OCI-LY3 (cell line): ENCODE measurements around the gene POM121L2.
"Not testable (repeated sequence)": the region's sequence is repeated elsewhere in the genome, so short reads cannot be mapped to it uniquely, and the experiment has no call there.

Experiments used
- H2AFZ ChIP-seq: fragments of 200-600, 300-600 bp; shearing (Covaris generic); 2 replicates; pipeline ENCODE4 v1.6.0; 2014; ENCODE audit warnings: antibody characterized with exemption, low read depth, low read length
- H3K27ac ChIP-seq: fragments of 200-600, 300-600 bp; sonication (generic); 2 replicates; pipeline ENCODE4 v1.5.1; 2014; ENCODE audit warnings: mild to moderate bottlenecking, low read length, moderate library complexity, mixed read lengths
- H3K27me3 ChIP-seq: fragments of 200-600, 300-600 bp; sonication (generic); 2 replicates; pipeline ENCODE4 v1.6.1; 2014; ENCODE audit warnings: low read depth, low read length, mixed read lengths
- H3K36me3 ChIP-seq: fragments of 200-600, 300-600 bp; sonication (generic); replicated peaks from 2 replicates; pipeline ENCODE3; 2014; ENCODE audit warnings: low read depth, low read length, mixed read lengths
- H3K4me1 ChIP-seq: fragments of 300-600, 200-600 bp; sonication (generic); 2 replicates; pipeline ENCODE4 v1.6.1; 2014; ENCODE audit warnings: low read length, mixed read lengths
- H3K4me2 ChIP-seq: fragments of 200-600, 300-600 bp; sonication (generic); 2 replicates; pipeline ENCODE4 v1.6.1; 2014; ENCODE audit warnings: low read length, mixed read lengths
- H3K4me3 ChIP-seq: fragments of 300-600, 200-600 bp; sonication (generic); 2 replicates; pipeline ENCODE4 v1.5.1; 2014; ENCODE audit warnings: antibody characterized with exemption, mild to moderate bottlenecking, low read length, moderate library complexity
- H3K79me2 ChIP-seq: fragments of 300-600, 200-600 bp; shearing (Covaris generic); 2 replicates; pipeline ENCODE4 v1.6.1; 2014; ENCODE audit warnings: mild to moderate bottlenecking, low read length, mixed read lengths
- H3K9ac ChIP-seq: fragments of 300-600, 200-600 bp; shearing (Covaris generic); 2 replicates; pipeline ENCODE4 v1.6.0; 2014; ENCODE audit warnings: mild to moderate bottlenecking, low read length, moderate library complexity
- H3K9me3 ChIP-seq: fragments of 200-600, 300-600 bp; shearing (Covaris generic); 2 replicates; pipeline ENCODE4 v1.6.1; 2014; ENCODE audit warnings: low read length, mixed read lengths; ENCODE audit not compliant: insufficient read depth
- H4K20me1 ChIP-seq: fragments of 200-600, 300-600 bp; sonication (generic); 2 replicates; pipeline ENCODE4 v1.6.1; 2016; ENCODE audit warnings: low read length, mixed read lengths; ENCODE audit not compliant: insufficient read depth
- CTCF ChIP-seq: fragments of 200-600, 300-600 bp; sonication (generic); IDR thresholded peaks from 2 replicates; pipeline ENCODE4 v1.5.1; 2014; ENCODE audit warnings: antibody characterized with exemption, low read length, low read depth
- EZH2phosphoT487 ChIP-seq: fragments of 200-600 bp; shearing (Covaris generic); IDR thresholded peaks from 2 replicates; pipeline ENCODE4 v1.6.1; 2018; ENCODE audit warnings: antibody characterized with exemption, mixed run types, low read depth

The POM121L2 gene

GRCh38 chr6:27275025-27275956 is 36.8 kb downstream of the POM121L2 start:
- no peak overlapping the region for H2AFZ ChIP-seq
- H3K9ac ChIP-seq, result no peak overlapping the region
- TF ChIP-seq EZH2phosphoT487, result no peak
- TF ChIP-seq CTCF, result no peak
- H3K9me3 ChIP-seq, result no peaks in the 10 kb centered on the region
- H3K79me2 ChIP-seq, result no peaks in the 10 kb centered on the region
- H3K4me2 ChIP-seq, result no peak overlapping the region
- H3K4me1 ChIP-seq, result no peaks in the 10 kb centered on the region
- no peaks in the 10 kb centered on the region for H3K27me3 ChIP-seq
- H3K4me3 ChIP-seq, result no peak overlapping the region
- no peaks in the 10 kb centered on the region for H4K20me1 ChIP-seq
- H3K27ac ChIP-seq, result no peak overlapping the region
- H3K36me3 ChIP-seq, result no peaks in the 10 kb centered on the region

GRCh38 chr6:27273783-27274182 is 38.3 kb downstream of the POM121L2 start:
- no peaks in the 10 kb centered on the region for H3K9me3 ChIP-seq
- TF ChIP-seq CTCF (no peak), EZH2phosphoT487 (no peak)
- no peaks in the 10 kb centered on the region for H4K20me1 ChIP-seq
- no peaks in the 10 kb centered on the region for H3K4me1 ChIP-seq
- H3K27me3 ChIP-seq, result no peaks in the 10 kb centered on the region
- no peak overlapping the region for H3K4me3 ChIP-seq
- H3K27ac ChIP-seq, result no peak overlapping the region
- H3K4me2 ChIP-seq, result no peak overlapping the region
- no peaks in the 10 kb centered on the region for H3K79me2 ChIP-seq
- no peaks in the 10 kb centered on the region for H3K36me3 ChIP-seq
- no peak overlapping the region for H3K9ac ChIP-seq
- H2AFZ ChIP-seq, result no peak overlapping the region

- no peaks in the 10 kb centered on the region for H3K79me2 ChIP-seq
- no peaks in the 10 kb centered on the region for H3K36me3 ChIP-seq
- H4K20me1 ChIP-seq, result no peaks in the 10 kb centered on the region
- H3K4me3 ChIP-seq, result no peak overlapping the region
- H3K27me3 ChIP-seq, result no peaks in the 10 kb centered on the region
- H2AFZ ChIP-seq, result no peak overlapping the region
- TF ChIP-seq CTCF (no peak), EZH2phosphoT487 (no peak)
- no peaks in the 10 kb centered on the region for H3K9me3 ChIP-seq
- no peaks in the 10 kb centered on the region for H3K4me1 ChIP-seq
- no peak overlapping the region for H3K9ac ChIP-seq
- H3K27ac ChIP-seq, result no peak overlapping the region
- H3K4me2 ChIP-seq, result no peak overlapping the region
Observed at GRCh38 chr6:27268803-27269202, 43.3 kb downstream of the POM121L2 start.

- no peak overlapping the region for H3K4me2 ChIP-seq
- no peak overlapping the region for H3K9ac ChIP-seq
- no peaks in the 10 kb centered on the region for H3K4me1 ChIP-seq
- H3K4me3 ChIP-seq, result no peak overlapping the region
- H3K36me3 ChIP-seq, result no peaks in the 10 kb centered on the region
- no peak overlapping the region for H2AFZ ChIP-seq
- H3K27ac ChIP-seq, result no peak overlapping the region
- no peaks in the 10 kb centered on the region for H3K9me3 ChIP-seq
- H4K20me1 ChIP-seq, result no peaks in the 10 kb centered on the region
- TF ChIP-seq EZH2phosphoT487, result no peak
- no peak for TF ChIP-seq CTCF
- no peaks in the 10 kb centered on the region for H3K79me2 ChIP-seq
- no peaks in the 10 kb centered on the region for H3K27me3 ChIP-seq
Observed at GRCh38 chr6:27267857-27268434, 44.1 kb downstream of the POM121L2 start.

GRCh38 chr6:27267003-27267402 is 45.1 kb downstream of the POM121L2 start:
- H3K27me3 ChIP-seq, H3K4me2 ChIP-seq, H3K9me3 ChIP-seq, H3K4me3 ChIP-seq, H3K36me3 ChIP-seq, H4K20me1 ChIP-seq, H3K27ac ChIP-seq, H3K4me1 ChIP-seq, H2AFZ ChIP-seq, H3K9ac ChIP-seq, H3K79me2 ChIP-seq: not testable (repeated sequence)
